Left ventricle myocardium inferior (tissue), 1 donor: ENCODE measurements around the gene CDH6. TPM values are rescaled to one million over a fixed set of nuclear protein-coding genes. Genes with fewer than 3 reads are reported as not detected.

Experiments
- DNase-seq: peaks from one replicate; pipeline ENCODE4 v3.0.0-alpha.2; 2020
- H3K27ac ChIP-seq: fragments of 200-600 bp; replicated peaks from 2 replicates; pipeline ENCODE4 v1.8.0; 2021
- H3K27me3 ChIP-seq: fragments of 200-600 bp; 2 replicates; pipeline ENCODE4 v1.8.0; 2021; ENCODE audit warnings: low read depth
- H3K36me3 ChIP-seq: fragments of 200-600 bp; 2 replicates; pipeline ENCODE4 v1.8.0; 2021
- H3K4me1 ChIP-seq: fragments of 200-600 bp; 2 replicates; pipeline ENCODE4 v1.8.0; 2021
- H3K4me3 ChIP-seq: fragments of 200-600 bp; 2 replicates; pipeline ENCODE4 v1.8.0; 2021; ENCODE audit warnings: mild to moderate bottlenecking, moderate library complexity
- H3K9me3 ChIP-seq: fragments of 200-600 bp; replicated peaks from 2 replicates; pipeline ENCODE4 v1.8.0; 2021
- intact Hi-C: fragments of 100-400 bp; cut with micrococcal nuclease; formaldehyde crosslinking; loops from one replicate; pipeline ENCODE4 v1.11.0; 2022
- total RNA-seq: library from RNA; stranded (reverse); fragmentation: NEBNext Ultra II Directional; extraction: Animal tissue kit (Norgen Biotek cat#: 25700); gene quantifications from one replicate; pipeline ENCODE4 v1.2.1, GENCODE V29; 2021
- TF ChIP-seq, protein P1 (sequence below): fragments of 200-600 bp; IDR thresholded peaks from 2 replicates; pipeline ENCODE4 v1.8.0; 2021; ENCODE audit warnings: antibody characterized with exemption, mild to moderate bottlenecking, borderline replicate concordance
- donor health status: DM: no; HTN: yes; CAD: no; lungs with severe emphysema.

CDH6 gene
- total RNA-seq, 1 donor from 2014 or later, result 2.8 TPM

DNA sequence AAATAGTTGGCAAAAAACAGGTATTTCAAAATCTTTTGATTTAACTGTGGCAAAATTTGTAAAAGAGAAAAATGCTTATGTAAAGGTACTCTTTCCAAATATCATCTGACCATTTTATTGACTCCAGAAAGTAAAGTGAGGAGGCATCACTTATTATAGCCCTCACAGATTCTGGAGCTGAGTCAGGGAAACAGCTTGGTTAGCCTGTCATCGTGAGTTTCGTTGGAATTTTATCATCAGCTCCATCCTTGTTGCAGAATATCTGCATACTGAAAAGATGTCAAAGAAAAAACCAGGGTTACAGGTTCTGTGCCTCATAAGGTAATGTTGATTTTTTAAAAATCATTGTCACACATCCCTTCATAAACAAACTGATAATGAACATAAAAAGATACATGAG, 74.8 kb downstream of the CDH6 start:
- Histone ChIP-seq H3K4me3 (no peak overlapping the region), H3K27me3 (peaks cover 27% of the 10 kb centered on the region), H3K9me3 (no peaks in the 10 kb centered on the region), H3K4me1 (peaks cover 5% of the 10 kb centered on the region), H3K27ac (no peak overlapping the region), H3K36me3 (no peaks in the 10 kb centered on the region)
- intact Hi-C loops, result no loop called here
- TF ChIP-seq, protein P1, sequence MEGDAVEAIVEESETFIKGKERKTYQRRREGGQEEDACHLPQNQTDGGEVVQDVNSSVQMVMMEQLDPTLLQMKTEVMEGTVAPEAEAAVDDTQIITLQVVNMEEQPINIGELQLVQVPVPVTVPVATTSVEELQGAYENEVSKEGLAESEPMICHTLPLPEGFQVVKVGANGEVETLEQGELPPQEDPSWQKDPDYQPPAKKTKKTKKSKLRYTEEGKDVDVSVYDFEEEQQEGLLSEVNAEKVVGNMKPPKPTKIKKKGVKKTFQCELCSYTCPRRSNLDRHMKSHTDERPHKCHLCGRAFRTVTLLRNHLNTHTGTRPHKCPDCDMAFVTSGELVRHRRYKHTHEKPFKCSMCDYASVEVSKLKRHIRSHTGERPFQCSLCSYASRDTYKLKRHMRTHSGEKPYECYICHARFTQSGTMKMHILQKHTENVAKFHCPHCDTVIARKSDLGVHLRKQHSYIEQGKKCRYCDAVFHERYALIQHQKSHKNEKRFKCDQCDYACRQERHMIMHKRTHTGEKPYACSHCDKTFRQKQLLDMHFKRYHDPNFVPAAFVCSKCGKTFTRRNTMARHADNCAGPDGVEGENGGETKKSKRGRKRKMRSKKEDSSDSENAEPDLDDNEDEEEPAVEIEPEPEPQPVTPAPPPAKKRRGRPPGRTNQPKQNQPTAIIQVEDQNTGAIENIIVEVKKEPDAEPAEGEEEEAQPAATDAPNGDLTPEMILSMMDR, result no peak
- DNase-seq, result no peak

DNA sequence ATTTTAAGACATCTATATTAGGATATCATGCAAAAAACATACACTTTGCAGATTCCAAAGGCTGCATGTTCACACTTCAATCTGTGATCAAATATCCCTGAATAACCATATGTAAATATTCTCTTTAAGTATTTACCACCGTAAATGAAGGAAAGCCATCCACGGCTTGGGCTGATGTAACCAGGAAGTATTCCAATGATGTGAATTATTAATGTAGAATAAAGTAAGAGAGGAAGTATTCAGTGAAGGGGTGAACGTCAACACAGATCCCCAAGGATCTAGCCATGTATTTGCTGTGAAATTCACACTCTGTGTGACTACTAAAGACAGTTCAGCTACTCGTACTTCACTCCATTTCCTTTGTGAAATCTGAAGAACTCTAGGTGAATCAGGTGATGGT, 75.2 kb downstream of the CDH6 start:
- intact Hi-C loops, result no loop called here
- Histone ChIP-seq H3K36me3 (no peaks in the 10 kb centered on the region), H3K4me1 (peaks cover 8% of the 10 kb centered on the region), H3K27me3 (peaks cover 27% of the 10 kb centered on the region), H3K4me3 (no peak overlapping the region), H3K27ac (no peak overlapping the region), H3K9me3 (no peaks in the 10 kb centered on the region)
- no peak for DNase-seq
- TF ChIP-seq, protein P1, result no peak

DNA sequence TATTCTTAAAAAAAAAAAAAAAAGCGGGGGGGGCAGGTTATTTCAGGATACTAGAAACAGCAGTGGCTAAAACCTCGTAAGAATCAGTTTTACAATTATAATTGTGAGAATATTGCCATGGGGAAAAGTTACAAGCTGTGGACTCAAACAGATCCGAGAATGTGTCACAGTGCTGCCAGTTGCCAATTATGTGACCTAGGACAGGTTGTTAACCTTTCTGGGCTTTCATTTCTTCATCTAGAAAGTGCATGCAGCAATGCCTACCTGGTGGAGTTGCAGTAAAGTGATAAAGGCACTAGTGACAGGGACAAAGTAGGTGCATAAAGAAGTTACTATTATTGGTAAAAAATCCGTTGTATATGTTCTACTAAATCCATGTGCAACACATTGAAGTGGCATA, 75.8 kb downstream of the CDH6 start:
- TF ChIP-seq, protein P1, result no peak
- intact Hi-C loops, result no loop called here

DNA sequence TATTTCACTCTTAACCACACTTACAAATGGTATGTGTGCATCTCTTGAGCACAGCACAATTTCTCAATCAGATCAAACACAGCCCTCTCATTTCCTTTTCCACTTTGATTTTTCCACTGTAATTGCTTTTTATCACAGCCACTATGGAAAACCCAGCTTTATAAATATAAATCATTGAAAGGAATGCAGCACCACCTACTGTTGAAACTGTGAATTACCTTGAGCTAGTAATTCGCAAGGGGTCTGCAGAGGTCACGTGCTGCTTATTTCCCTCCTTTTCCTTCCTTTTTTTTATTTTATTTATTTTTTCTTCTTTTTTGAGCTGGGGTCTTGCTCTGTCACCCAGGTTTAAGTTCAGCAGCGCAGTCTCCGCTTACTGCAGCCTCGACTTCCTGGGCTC, 76.9 kb downstream of the CDH6 start:
- intact Hi-C loops, result no loop called here
- Histone ChIP-seq H3K27ac (no peak overlapping the region), H3K4me1 (peaks cover 8% of the 10 kb centered on the region), H3K27me3 (peaks cover 27% of the 10 kb centered on the region), H3K4me3 (no peak overlapping the region), H3K9me3 (peaks cover 2% of the 10 kb centered on the region), H3K36me3 (no peaks in the 10 kb centered on the region)
- TF ChIP-seq, protein P1, result peak; percentile 74
- no peak for DNase-seq

More for the DNA sequence above, 75.8 kb downstream of the CDH6 start:
- peaks cover 27% of the 10 kb centered on the region for H3K27me3 ChIP-seq
- H3K4me3 ChIP-seq, result no peak overlapping the region
- no peak for DNase-seq
- H3K4me1 ChIP-seq, result peaks cover 8% of the 10 kb centered on the region
- H3K27ac ChIP-seq, result no peak overlapping the region
- H3K36me3 ChIP-seq, result no peaks in the 10 kb centered on the region
- no peaks in the 10 kb centered on the region for H3K9me3 ChIP-seq

DNA sequence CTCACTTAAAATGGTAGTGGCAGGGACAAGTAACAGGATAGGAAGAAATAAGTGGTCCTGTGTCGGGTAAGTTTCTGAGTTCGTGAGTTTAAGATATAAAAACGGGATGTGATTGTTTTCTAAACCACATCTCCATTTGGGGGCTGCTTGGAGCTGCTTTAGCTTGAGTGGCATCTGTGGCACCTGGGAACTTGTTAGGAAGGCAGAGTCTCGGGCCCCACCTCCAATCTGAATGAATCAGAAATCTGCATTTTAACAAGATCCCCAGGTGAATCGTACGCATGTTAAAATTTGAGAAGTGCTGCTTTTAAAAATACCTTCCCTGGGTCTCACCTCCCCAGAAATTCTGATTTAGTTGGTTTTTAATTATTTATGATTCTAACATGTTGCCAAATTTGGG, 78.1 kb downstream of the CDH6 start:
- H3K4me1 ChIP-seq, result peaks cover 8% of the 10 kb centered on the region
- TF ChIP-seq, protein P1, result no peak
- no peak overlapping the region for H3K4me3 ChIP-seq
- DNase-seq, result no peak
- H3K27ac ChIP-seq, result no peak overlapping the region
- intact Hi-C loops, result no loop called here
- H3K36me3 ChIP-seq, result no peaks in the 10 kb centered on the region
- peaks cover 3% of the 10 kb centered on the region for H3K9me3 ChIP-seq
- H3K27me3 ChIP-seq, result peaks cover 27% of the 10 kb centered on the region

DNA sequence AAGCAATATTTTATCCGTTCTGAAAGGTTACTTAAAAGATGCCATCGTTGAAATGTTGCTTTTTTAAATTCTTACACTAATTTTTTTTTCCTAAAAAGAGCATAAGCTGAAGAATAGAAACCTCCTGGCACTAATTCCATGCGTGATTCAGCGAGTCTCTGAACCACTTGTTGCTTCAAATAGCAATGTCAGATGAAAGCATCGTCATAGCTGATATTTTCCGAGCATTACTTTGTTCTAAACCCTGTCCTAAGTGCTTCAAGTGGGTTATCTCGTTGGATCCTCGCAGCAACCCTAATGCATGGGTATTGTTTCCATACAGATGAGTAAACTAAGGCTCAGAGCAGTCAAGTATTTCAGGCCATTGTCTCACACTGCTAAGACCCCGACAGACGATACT, 79.7 kb downstream of the CDH6 start:
- intact Hi-C loops, result no loop called here
- H3K4me3 ChIP-seq, result peak overlapping the region; percentile 48
- H3K27me3 ChIP-seq, result peaks cover 18% of the 10 kb centered on the region

More for the DNA sequence above, 79.7 kb downstream of the CDH6 start:
- peaks cover 8% of the 10 kb centered on the region for H3K4me1 ChIP-seq
- peak overlapping the region; percentile 49 for H3K27ac ChIP-seq
- no peaks in the 10 kb centered on the region for H3K36me3 ChIP-seq
- TF ChIP-seq, protein P1, result no peak
- DNase-seq, result no peak
- peaks cover 3% of the 10 kb centered on the region for H3K9me3 ChIP-seq
